ENCODE data around the gene PCGF1. TPM values are rescaled to one million over a fixed set of nuclear protein-coding genes. Genes with fewer than 3 reads are reported as not detected.

The PCGF1 gene
- total and polyA plus RNA-seq, 9 of the 15 experiments (the other 6 are each of a cell fraction or from before 2014, with no cell fraction given), result 20.3 to 45.7 (median 29.3) TPM

DNA sequence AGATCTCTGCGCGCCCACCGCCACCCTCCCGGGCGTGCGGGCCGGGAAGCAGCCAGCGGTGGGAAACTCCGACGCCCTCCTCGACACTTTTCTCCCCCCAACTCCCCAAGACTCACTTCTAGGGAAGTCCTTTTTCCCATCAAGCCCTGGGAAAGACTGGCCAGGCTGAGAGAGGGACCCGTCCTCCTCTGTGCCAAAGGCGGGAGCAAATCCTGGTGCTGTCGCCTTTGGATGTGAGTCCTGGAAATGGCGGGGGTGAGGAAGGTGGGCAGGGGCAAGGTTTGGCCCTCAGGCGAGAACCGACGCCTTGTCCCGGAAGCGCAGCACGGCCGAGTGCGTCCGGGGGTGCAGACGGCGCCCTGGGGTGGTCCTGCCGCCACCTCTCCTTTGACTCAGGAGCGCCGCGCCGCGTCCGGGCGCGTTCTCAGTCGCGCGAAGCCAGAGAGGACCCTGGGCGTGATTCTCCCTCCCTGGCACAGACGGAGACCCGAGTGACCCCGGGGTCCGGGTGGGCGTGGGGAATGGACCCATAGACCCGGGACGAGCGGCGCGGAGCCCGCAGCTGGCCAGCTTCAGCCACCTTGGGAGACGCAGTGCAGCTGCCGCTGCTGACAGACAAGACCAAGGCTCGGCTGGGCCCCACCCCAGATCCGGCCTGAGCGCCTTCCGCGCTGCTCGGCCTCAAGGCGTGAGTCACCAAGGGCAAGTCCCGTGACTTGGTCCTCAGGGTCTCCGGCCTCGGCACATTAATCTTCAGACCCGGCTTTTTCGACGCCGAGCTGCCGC, 4.6 kb downstream of the PCGF1 start (continued):
- TF ChIP-seq, protein P1, sequence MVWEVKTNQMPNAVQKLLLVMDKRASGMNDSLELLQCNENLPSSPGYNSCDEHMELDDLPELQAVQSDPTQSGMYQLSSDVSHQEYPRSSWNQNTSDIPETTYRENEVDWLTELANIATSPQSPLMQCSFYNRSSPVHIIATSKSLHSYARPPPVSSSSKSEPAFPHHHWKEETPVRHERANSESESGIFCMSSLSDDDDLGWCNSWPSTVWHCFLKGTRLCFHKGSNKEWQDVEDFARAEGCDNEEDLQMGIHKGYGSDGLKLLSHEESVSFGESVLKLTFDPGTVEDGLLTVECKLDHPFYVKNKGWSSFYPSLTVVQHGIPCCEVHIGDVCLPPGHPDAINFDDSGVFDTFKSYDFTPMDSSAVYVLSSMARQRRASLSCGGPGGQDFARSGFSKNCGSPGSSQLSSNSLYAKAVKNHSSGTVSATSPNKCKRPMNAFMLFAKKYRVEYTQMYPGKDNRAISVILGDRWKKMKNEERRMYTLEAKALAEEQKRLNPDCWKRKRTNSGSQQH (CRISPR knock-in tag; IDR thresholded peaks at IDR 0.05), result no peak
- TF ChIP-seq CBX2 (IDR thresholded peaks at IDR 0.05; ENCODE audit: insufficient read depth, low read length, poor library complexity, severe bottlenecking) (no peak), NONO (IDR thresholded peaks at IDR 0.05; ENCODE audit: low read depth in 2 of 2, low read length in 1 of 2) (0 out of 4 replicates have a peak, but pooled peaks of 1 of the 2 experiments have one; percentile 20), PHB (CRISPR knock-in tag; IDR thresholded peaks at IDR 0.05) (peak; percentile 64; the same call in 1 of the 2 replicates), PRDM10 (IDR thresholded peaks at IDR 0.05; ENCODE audit: partially characterized antibody) (no peak), ZFP91 (CRISPR knock-in tag; IDR thresholded peaks at IDR 0.05) (no peak), ZNF444 (CRISPR knock-in tag; IDR thresholded peaks at IDR 0.05) (no peak), ZNF140 (CRISPR knock-in tag; IDR thresholded peaks at IDR 0.05) (no peak), HNRNPLL (IDR thresholded peaks at IDR 0.05; ENCODE audit: low read depth, low read length, poor library complexity, severe bottlenecking) (no peak), ESRRB (CRISPR knock-in tag; IDR thresholded peaks at IDR 0.05; ENCODE audit: borderline replicate concordance) (no peak), CHD2 (IDR thresholded peaks at IDR 0.05; ENCODE audit: low read depth, low read length) (no peak), XRCC3 (IDR thresholded peaks at IDR 0.05) (no peak), PRPF4 (IDR thresholded peaks at IDR 0.05; ENCODE audit: insufficient read depth, low read depth, low read length, poor library complexity, severe bottlenecking) (no peak), NFIX (CRISPR knock-in tag; IDR thresholded peaks at IDR 0.05; ENCODE audit: low read depth) (no peak)
- TF ChIP-seq, protein P2, sequence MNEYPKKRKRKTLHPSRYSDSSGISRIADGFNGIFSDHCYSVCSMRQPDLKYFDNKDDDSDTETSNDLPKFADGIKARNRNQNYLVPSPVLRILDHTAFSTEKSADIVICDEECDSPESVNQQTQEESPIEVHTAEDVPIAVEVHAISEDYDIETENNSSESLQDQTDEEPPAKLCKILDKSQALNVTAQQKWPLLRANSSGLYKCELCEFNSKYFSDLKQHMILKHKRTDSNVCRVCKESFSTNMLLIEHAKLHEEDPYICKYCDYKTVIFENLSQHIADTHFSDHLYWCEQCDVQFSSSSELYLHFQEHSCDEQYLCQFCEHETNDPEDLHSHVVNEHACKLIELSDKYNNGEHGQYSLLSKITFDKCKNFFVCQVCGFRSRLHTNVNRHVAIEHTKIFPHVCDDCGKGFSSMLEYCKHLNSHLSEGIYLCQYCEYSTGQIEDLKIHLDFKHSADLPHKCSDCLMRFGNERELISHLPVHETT (CRISPR knock-in tag; conservative IDR thresholded peaks at IDR 0.05 in 1 of 2, IDR thresholded peaks at IDR 0.05 in 1 of 2), result 0 out of 4 replicates have a peak, but pooled peaks of 1 of the 2 experiments have one; percentile 20
- TF ChIP-seq, protein P3, sequence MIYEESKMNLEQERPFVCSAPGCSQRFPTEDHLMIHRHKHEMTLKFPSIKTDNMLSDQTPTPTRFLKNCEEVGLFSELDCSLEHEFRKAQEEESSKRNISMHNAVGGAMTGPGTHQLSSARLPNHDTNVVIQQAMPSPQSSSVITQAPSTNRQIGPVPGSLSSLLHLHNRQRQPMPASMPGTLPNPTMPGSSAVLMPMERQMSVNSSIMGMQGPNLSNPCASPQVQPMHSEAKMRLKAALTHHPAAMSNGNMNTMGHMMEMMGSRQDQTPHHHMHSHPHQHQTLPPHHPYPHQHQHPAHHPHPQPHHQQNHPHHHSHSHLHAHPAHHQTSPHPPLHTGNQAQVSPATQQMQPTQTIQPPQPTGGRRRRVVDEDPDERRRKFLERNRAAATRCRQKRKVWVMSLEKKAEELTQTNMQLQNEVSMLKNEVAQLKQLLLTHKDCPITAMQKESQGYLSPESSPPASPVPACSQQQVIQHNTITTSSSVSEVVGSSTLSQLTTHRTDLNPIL (CRISPR knock-in tag; IDR thresholded peaks at IDR 0.05), result no peak

All from K562 (cell line).